Measurements from ENCODE around the gene UCN2.

GRCh38 chr3:48594417-48595049 is 31.0 kb upstream of the UCN2 start:
- no peak for TF ChIP-seq CTCF (IDR thresholded peaks at IDR 0.05; ENCODE audit: low read depth, low read length, poor library complexity, severe bottlenecking)
- TF ChIP-seq EZH2phosphoT487 (IDR thresholded peaks at IDR 0.05; ENCODE audit: borderline replicate concordance, low read length), result no peak
